GM12892 (cell line): ENCODE measurements around the gene PPP1R15B.

Source experiments
- POLR2AphosphoS5 ChIP-seq: IDR thresholded peaks from 2 replicates; pipeline ENCODE4 v1.6.1; 2011; ENCODE audit warnings: low read depth, low read length, control low read depth
- TAF1 ChIP-seq: IDR thresholded peaks from 2 replicates; pipeline ENCODE4 v1.6.1; 2011; ENCODE audit warnings: low read depth, mild to moderate bottlenecking, control low read depth, low read length, borderline replicate concordance

DNA sequence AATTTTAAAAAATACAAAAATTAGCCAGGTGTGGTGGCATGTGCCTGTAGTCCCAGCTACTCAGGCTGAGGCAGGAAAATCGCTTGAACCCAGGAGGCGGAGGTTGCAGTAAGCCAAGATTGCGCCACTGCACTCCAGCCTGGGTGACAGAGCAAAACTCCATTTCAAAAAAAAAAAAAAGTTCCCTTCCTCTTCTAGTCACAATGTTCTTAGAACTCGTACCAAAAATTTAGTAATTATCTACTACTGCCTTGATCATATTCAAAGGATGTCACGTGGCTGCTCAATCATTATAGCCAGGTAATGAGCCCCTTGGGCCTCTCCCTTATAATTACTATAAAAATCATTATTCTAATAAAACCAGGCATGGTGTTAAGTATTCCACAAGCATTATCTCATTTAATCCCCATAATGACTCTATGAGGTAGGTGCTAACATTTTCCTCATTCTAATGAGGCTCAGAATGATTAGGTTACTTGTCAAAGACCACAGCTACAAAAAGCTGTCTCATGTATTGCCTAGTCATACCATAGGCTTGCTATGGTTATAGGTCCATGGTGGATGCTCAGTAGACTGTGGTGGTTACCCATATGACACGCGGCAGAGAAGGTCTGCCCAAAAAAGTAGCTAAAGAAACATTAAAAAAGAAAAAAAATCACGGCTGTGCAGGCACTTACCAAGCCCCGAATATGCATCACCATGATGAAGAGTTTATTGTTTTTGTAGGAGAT is 15.5 kb upstream of the PPP1R15B start:
- no peak for TF ChIP-seq POLR2AphosphoS5
- no peak for TF ChIP-seq TAF1
